ENCODE results near the gene ANKMY1. TPM values are rescaled to one million over a fixed set of nuclear protein-coding genes. Genes with fewer than 3 reads are reported as not detected.
A peak's percentile ranks its signal among the peaks of the same experiment; 100 is the strongest.

ANKMY1 gene
- polyA plus RNA-seq, 2 of the 4 experiments (the other 2 are of a cell fraction) = 10.6 to 16.5 TPM

GRCh38 chr2:240566203-240567136 is 8.7 kb upstream of the ANKMY1 start:
- H3K4me3 ChIP-seq = peak overlapping the region; percentile 41
- FAIRE-seq (no peak), ATAC-seq (peak; percentile 59 to 78), DNase-seq (ENCODE audit: low read depth in 1 of 2, low spot score in 1 of 2) (peak in 1 of 2 experiments; percentile 91)
- peak overlapping the region; percentile 91 for H3K4me2 ChIP-seq
- H3K9me3 ChIP-seq = no peaks in the 10 kb centered on the region
- POLR2A ChIA-PET = interaction anchor here (1.0 to 3.2 kb wide), 4 partner anchors 14 to 196 kb away, joined by 3 to 24 read pairs (median 12); partner anchors contain the start of gene CAPN10
- CTCF ChIA-PET = interaction anchor here (0.6 to 3.8 kb wide), 27 partner anchors 9 to 1259 kb away, joined by 3 to 76 read pairs (median 3); partner anchors contain the start of genes ANKMY1, AQP12A and CAPN10
- 0% methylated on average over 7 of the region's 53 CpGs for WGBS (ENCODE audit: missing lambda C conversion rate)
- peaks cover 53% of the 10 kb centered on the region for H3K4me1 ChIP-seq
- peak overlapping the region; percentile 96 to 98 for H3K27ac ChIP-seq
- TF ChIP-seq CTCF (IDR thresholded peaks at IDR 0.05) = peak; percentile 92
- TF ChIP-seq RAD21 (conservative IDR thresholded peaks at IDR 0.05 in 1 of 2, IDR thresholded peaks at IDR 0.05 in 1 of 2) = peak in 1 of 2 experiments; percentile 31; a peak in 1 of 5 replicates
- TF ChIP-seq USF2 (IDR thresholded peaks at IDR 0.05) = no peak
- TF ChIP-seq EHMT2 (IDR thresholded peaks at IDR 0.05; ENCODE audit: low read depth) = no peak
- TF ChIP-seq NPAS2 (CRISPR knock-in tag; IDR thresholded peaks at IDR 0.05; ENCODE audit: borderline replicate concordance) = no peak
- TF ChIP-seq ELK1 (IDR thresholded peaks at IDR 0.05; ENCODE audit: low read depth, low read length) = no peak
- peak; percentile 40; the same call in 1 of the 2 replicates for TF ChIP-seq POLR2A (IDR thresholded peaks at IDR 0.05; ENCODE audit: low read length)
- no peak for TF ChIP-seq HOXB5 (CRISPR knock-in tag; IDR thresholded peaks at IDR 0.05)
- peak; percentile 35; the same call in 2 of the 3 replicates for TF ChIP-seq SMC3 (IDR thresholded peaks at IDR 0.05)
- no peak for TF ChIP-seq CHD2 (IDR thresholded peaks at IDR 0.05; ENCODE audit: low read length, partially characterized antibody)
- no peak for TF ChIP-seq MAZ (IDR thresholded peaks at IDR 0.05; ENCODE audit: borderline replicate concordance, low read depth, low read length)
- TF ChIP-seq TFCP2L1 (CRISPR knock-in tag; IDR thresholded peaks at IDR 0.05) = no peak; the same call in 1 of the 2 replicates
- TF ChIP-seq ATOH8 (CRISPR knock-in tag; IDR thresholded peaks at IDR 0.05; ENCODE audit: low read depth) = no peak
- no peak for TF ChIP-seq HDAC2 (IDR thresholded peaks at IDR 0.05)
- no peak for TF ChIP-seq POLR2AphosphoS2 (conservative IDR thresholded peaks at IDR 0.05; ENCODE audit: low read length)
- TF ChIP-seq PBX3 (IDR thresholded peaks at IDR 0.05) = no peak; the same call in 1 of the 2 replicates
- peak; percentile 58; the same call in 1 of the 2 replicates for TF ChIP-seq MAX (IDR thresholded peaks at IDR 0.05)
- TF ChIP-seq ZSCAN20 (CRISPR knock-in tag; IDR thresholded peaks at IDR 0.05) = no peak
- TF ChIP-seq EHF (CRISPR knock-in tag; IDR thresholded peaks at IDR 0.05) = no peak
- TF ChIP-seq ZC3H11A (IDR thresholded peaks at IDR 0.05) = no peak
- TF ChIP-seq RCOR1 (IDR thresholded peaks at IDR 0.05; ENCODE audit: low read depth, low read length) = no peak
- peak; percentile 23; the same call in 1 of the 2 replicates for TF ChIP-seq REST (IDR thresholded peaks at IDR 0.05)
- TF ChIP-seq RFX5 (IDR thresholded peaks at IDR 0.05) = no peak
- TF ChIP-seq GATA3 (IDR thresholded peaks at IDR 0.05; ENCODE audit: borderline replicate concordance) = no peak
- TF ChIP-seq TP53 (CRISPR knock-in tag; IDR thresholded peaks at IDR 0.05) = no peak
